ENCODE data around the gene SMTNL1. TPM values are rescaled to one million over a fixed set of nuclear protein-coding genes. Genes with fewer than 3 reads are reported as not detected.

SMTNL1 gene
- total and polyA plus RNA-seq, 9 of the 15 experiments (the other 6 are each of a cell fraction or from before 2014, with no cell fraction given): not detected

- TF ChIP-seq BRD4 (IDR thresholded peaks at IDR 0.05): no peak
- no peak for TF ChIP-seq ZNF3 (CRISPR knock-in tag; IDR thresholded peaks at IDR 0.05)
- no peak for TF ChIP-seq DPF2 (IDR thresholded peaks at IDR 0.05)
- TF ChIP-seq ZNF395 (CRISPR knock-in tag; IDR thresholded peaks at IDR 0.05): no peak
- TF ChIP-seq NFE2 (IDR thresholded peaks at IDR 0.05; ENCODE audit: low read depth): no peak
- no peak for TF ChIP-seq ZNF23 (CRISPR knock-in tag; IDR thresholded peaks at IDR 0.05)
- peak; percentile 60 for TF ChIP-seq POLR2G (IDR thresholded peaks at IDR 0.05; ENCODE audit: low read depth, low read length)
- TF ChIP-seq MLX (CRISPR knock-in tag; conservative IDR thresholded peaks at IDR 0.05): no peak
- TF ChIP-seq HDAC2 (IDR thresholded peaks at IDR 0.05): no peak
- no peak for TF ChIP-seq SRSF1 (IDR thresholded peaks at IDR 0.05; ENCODE audit: low read depth, low read length)
- no peak for TF ChIP-seq CBFB (CRISPR knock-in tag; IDR thresholded peaks at IDR 0.05)
- no peak for TF ChIP-seq ILK (tag; IDR thresholded peaks at IDR 0.05; ENCODE audit: borderline replicate concordance, low read depth)
- TF ChIP-seq MYBL2 (IDR thresholded peaks at IDR 0.05; ENCODE audit: low read depth): no peak
- TF ChIP-seq MYBL2 (CRISPR knock-in tag; IDR thresholded peaks at IDR 0.05; ENCODE audit: borderline replicate concordance): 0 out of 2 replicates have a peak, but pooled peaks have one; percentile 35
- no peak for TF ChIP-seq THAP7 (CRISPR knock-in tag; IDR thresholded peaks at IDR 0.05)
- no peak for TF ChIP-seq CREB1 (IDR thresholded peaks at IDR 0.05)
- no peak for TF ChIP-seq CREB1 (CRISPR knock-in tag; IDR thresholded peaks at IDR 0.05)
- TF ChIP-seq JUN (IDR thresholded peaks at IDR 0.05; ENCODE audit: borderline replicate concordance, low read depth, low read length): no peak
- TF ChIP-seq JUN (CRISPR knock-in tag; IDR thresholded peaks at IDR 0.05; ENCODE audit: borderline replicate concordance): 0 out of 2 replicates have a peak, but pooled peaks have one; percentile 76
- peak in 1 of 2 experiments; percentile 26; a peak in 1 of 4 replicates for TF ChIP-seq MAZ (CRISPR knock-in tag; conservative IDR thresholded peaks at IDR 0.05 in 1 of 2, IDR thresholded peaks at IDR 0.05 in 1 of 2)
- TF ChIP-seq CHD1 (IDR thresholded peaks at IDR 0.05; ENCODE audit: low read length): no peak
- TF ChIP-seq THAP12 (CRISPR knock-in tag; IDR thresholded peaks at IDR 0.05): no peak
- TF ChIP-seq BDP1 (IDR thresholded peaks at IDR 0.05; ENCODE audit: insufficient read depth, insufficient read length): no peak
- TF ChIP-seq KLF6 (CRISPR knock-in tag; IDR thresholded peaks at IDR 0.05; ENCODE audit: borderline replicate concordance): no peak
- no peak for TF ChIP-seq ZSCAN29 (IDR thresholded peaks at IDR 0.05)
Observed at GRCh38 chr11:57513911-57514537, 23.4 kb upstream of the SMTNL1 start (continued).

Data from K562 (cell line).